Astrocyte of the cerebellum (primary cell): ENCODE measurements around the gene LRRC32.

Source experiments
- DNase-seq: peaks from one replicate; pipeline ENCODE4 v3.0.0-alpha.2; 2011; ENCODE audit warnings: low read depth
- H3K4me3 ChIP-seq: 2 replicates; pipeline ENCODE4 v1.5.1; 2011; ENCODE audit warnings: mild to moderate bottlenecking, low read depth, low read length, moderate library complexity
- CTCF ChIP-seq: IDR thresholded peaks from 2 replicates; pipeline ENCODE4 v1.5.1; 2012; ENCODE audit warnings: low read length, low read depth, moderate library complexity, mild to moderate bottlenecking; ENCODE audit errors: missing control alignments
- in situ Hi-C: cut with HindIII; loops from 2 replicates; pipeline ENCODE4 v1.10.0; 2017; ENCODE audit warnings: low sequenced_read_pairs

Gene LRRC32

GRCh38 chr11:76682684-76683083 is 12.1 kb upstream of the LRRC32 start:
- in situ Hi-C loops = no loop called here
- no peak for TF ChIP-seq CTCF
- no peak for DNase-seq
- H3K4me3 ChIP-seq = no peak overlapping the region

- TF ChIP-seq CTCF = no peak
- no peak overlapping the region for H3K4me3 ChIP-seq
- in situ Hi-C loops = no loop called here
- no peak for DNase-seq
Measured at GRCh38 chr11:76682106-76682505, 11.6 kb upstream of the LRRC32 start.

GRCh38 chr11:76680518-76681425 is 10.2 kb upstream of the LRRC32 start:
- TF ChIP-seq CTCF = peak; percentile 83
- no peak overlapping the region for H3K4me3 ChIP-seq
- in situ Hi-C loops = no loop called here
- DNase-seq = peak; percentile 45

GRCh38 chr11:76678321-76678720 is 7.8 kb upstream of the LRRC32 start:
- TF ChIP-seq CTCF = no peak
- no peak overlapping the region for H3K4me3 ChIP-seq
- DNase-seq = no peak
- in situ Hi-C loops = loop anchor here (5.0 kb wide), 2 partner anchors 81 to 131 kb away; no protein-coding TSS in a partner anchor

GRCh38 chr11:76677458-76677765 is 6.9 kb upstream of the LRRC32 start:
- in situ Hi-C loops = loop anchor here (5.0 kb wide), 2 partner anchors 80 to 130 kb away; no protein-coding TSS in a partner anchor
- H3K4me3 ChIP-seq = no peak overlapping the region
- DNase-seq = no peak
- no peak for TF ChIP-seq CTCF

GRCh38 chr11:76676636-76677457 is 6.3 kb upstream of the LRRC32 start:
- no peak overlapping the region for H3K4me3 ChIP-seq
- in situ Hi-C loops = loop anchor here (5.0 kb wide), 2 partner anchors 80 to 130 kb away; no protein-coding TSS in a partner anchor
- no peak for TF ChIP-seq CTCF
- no peak for DNase-seq
